DND-41 (cell line): ENCODE results near the gene NTM.

Experiments
- EZH2 ChIP-seq: IDR thresholded peaks from 3 replicates; pipeline ENCODE4 v1.6.1; 2012; ENCODE audit warnings: borderline replicate concordance, low read depth, mild to moderate bottlenecking, moderate library complexity, low read length, inconsistent platforms; ENCODE audit not compliant: severe bottlenecking
- TF ChIP-seq, protein P1 (sequence below): IDR thresholded peaks from 2 replicates; pipeline ENCODE4 v1.5.1; 2012; ENCODE audit warnings: borderline replicate concordance, low read length, moderate library complexity, mild to moderate bottlenecking; ENCODE audit not compliant: poor library complexity, severe bottlenecking; ENCODE audit errors: extremely low read depth

DNA sequence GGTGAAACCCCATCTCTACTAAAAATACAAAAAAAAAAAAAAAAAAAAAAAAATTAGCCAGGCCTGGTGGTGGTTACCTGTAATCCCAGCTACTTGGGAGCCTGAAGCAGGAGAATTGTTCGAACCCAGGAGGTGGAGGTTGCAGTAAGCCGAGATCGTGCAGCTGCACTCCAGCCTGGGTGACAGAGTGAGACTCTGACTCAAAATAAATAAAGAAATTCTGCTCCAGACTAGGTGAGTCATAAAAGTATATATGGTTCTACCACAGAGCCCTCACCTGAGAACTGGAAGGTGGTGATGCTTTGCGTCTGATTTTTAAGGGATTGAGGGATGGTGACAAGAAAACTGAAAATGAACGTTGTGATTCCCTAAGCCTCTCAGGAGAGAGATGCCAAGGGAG is 58.4 kb downstream of the NTM start:
- TF ChIP-seq, protein P1, sequence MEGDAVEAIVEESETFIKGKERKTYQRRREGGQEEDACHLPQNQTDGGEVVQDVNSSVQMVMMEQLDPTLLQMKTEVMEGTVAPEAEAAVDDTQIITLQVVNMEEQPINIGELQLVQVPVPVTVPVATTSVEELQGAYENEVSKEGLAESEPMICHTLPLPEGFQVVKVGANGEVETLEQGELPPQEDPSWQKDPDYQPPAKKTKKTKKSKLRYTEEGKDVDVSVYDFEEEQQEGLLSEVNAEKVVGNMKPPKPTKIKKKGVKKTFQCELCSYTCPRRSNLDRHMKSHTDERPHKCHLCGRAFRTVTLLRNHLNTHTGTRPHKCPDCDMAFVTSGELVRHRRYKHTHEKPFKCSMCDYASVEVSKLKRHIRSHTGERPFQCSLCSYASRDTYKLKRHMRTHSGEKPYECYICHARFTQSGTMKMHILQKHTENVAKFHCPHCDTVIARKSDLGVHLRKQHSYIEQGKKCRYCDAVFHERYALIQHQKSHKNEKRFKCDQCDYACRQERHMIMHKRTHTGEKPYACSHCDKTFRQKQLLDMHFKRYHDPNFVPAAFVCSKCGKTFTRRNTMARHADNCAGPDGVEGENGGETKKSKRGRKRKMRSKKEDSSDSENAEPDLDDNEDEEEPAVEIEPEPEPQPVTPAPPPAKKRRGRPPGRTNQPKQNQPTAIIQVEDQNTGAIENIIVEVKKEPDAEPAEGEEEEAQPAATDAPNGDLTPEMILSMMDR: no peak
- no peak for TF ChIP-seq EZH2
